CD8-positive, alpha-beta memory T cell (primary cell): ENCODE data around the gene DCTPP1. TPM values are rescaled to one million over a fixed set of nuclear protein-coding genes. Genes with fewer than 3 reads are reported as not detected.
A peak's percentile ranks its signal among the peaks of the same experiment; 100 is the strongest.

ENCODE experiments used
- CTCF ChIA-PET: fragments of 350-600 bp; sonication (Branson Sonifier 250); formaldehyde crosslinking; loops from one replicate; lab custom pipeline; 2021; ENCODE audit warnings: antibody characterized with exemption; lab: Charles Lee
- POLR2A ChIA-PET: fragments of 350-600 bp; sonication (Branson Sonifier 250); formaldehyde crosslinking; loops from one replicate; lab custom pipeline; 2021; ENCODE audit warnings: antibody characterized with exemption; lab: Charles Lee
- DNase-seq, 5 donors: peaks; one replicate each; pipeline versions ENCODE4 v3.0.0 to v3.0.0-alpha.2; 2020 to 2022; ENCODE audit warnings: mixed read lengths in 1 of 5
- H3K27ac ChIP-seq: one replicate; pipeline ENCODE4 v1.7.0; 2013; ENCODE audit warnings: low read depth, mild to moderate bottlenecking, low read length, moderate library complexity
- H3K27me3 ChIP-seq: 2 replicates; pipeline ENCODE4 v1.7.0; 2013; ENCODE audit warnings: low read length, mild to moderate bottlenecking; ENCODE audit not compliant: insufficient read depth, poor library complexity, severe bottlenecking
- H3K36me3 ChIP-seq: 2 replicates; pipeline ENCODE4 v1.7.0; 2013; ENCODE audit warnings: mild to moderate bottlenecking, low read length, moderate library complexity; ENCODE audit not compliant: insufficient read depth
- H3K4me1 ChIP-seq: 2 replicates; pipeline ENCODE4 v1.7.0; 2013; ENCODE audit warnings: mild to moderate bottlenecking, low read length, moderate library complexity; ENCODE audit not compliant: insufficient read depth
- H3K4me3 ChIP-seq: 2 replicates; pipeline ENCODE4 v1.7.0; 2013; ENCODE audit warnings: mild to moderate bottlenecking, low read length
- H3K9me3 ChIP-seq: 2 replicates; pipeline ENCODE4 v1.7.0; 2013; ENCODE audit warnings: mild to moderate bottlenecking, low read length
- H3K27ac Mint-ChIP-seq, 8 donors: one replicate each; pipeline ENCODE4 v1.8.0; 2020 to 2021; ENCODE audit warnings: mixed read lengths in 8 of 8, mild to moderate bottlenecking in 6 of 8, inconsistent platforms in 3 of 8, moderate library complexity in 3 of 8
- H3K27me3 Mint-ChIP-seq, 2 donors: one replicate each; pipeline ENCODE4 v1.8.0; 2020 to 2021; ENCODE audit warnings: mixed read lengths in 2 of 2, mild to moderate bottlenecking in 1 of 2, moderate library complexity in 1 of 2
- H3K36me3 Mint-ChIP-seq, 3 donors: one replicate each; pipeline ENCODE4 v1.8.0; 2020 to 2021; ENCODE audit warnings: mixed read lengths in 3 of 3, inconsistent platforms in 1 of 3, mild to moderate bottlenecking in 1 of 3
- H3K4me1 Mint-ChIP-seq, 3 donors: one replicate each; pipeline ENCODE4 v1.8.0; 2020 to 2021; ENCODE audit warnings: mixed read lengths in 3 of 3, inconsistent platforms in 1 of 3, mild to moderate bottlenecking in 1 of 3
- H3K4me3 Mint-ChIP-seq, 7 donors: one replicate each; pipeline ENCODE4 v1.8.0; 2020 to 2021; ENCODE audit warnings: mixed read lengths in 7 of 7, mild to moderate bottlenecking in 6 of 7, moderate library complexity in 4 of 7, inconsistent platforms in 2 of 7
- H3K9me3 Mint-ChIP-seq, 5 donors: one replicate each; pipeline ENCODE4 v1.8.0; 2020 to 2022; ENCODE audit warnings: mixed read lengths in 5 of 5, mild to moderate bottlenecking in 3 of 5, moderate library complexity in 2 of 5, inconsistent platforms in 1 of 5
- polyA plus RNA-seq: library from polyadenylated mRNA; unstranded; fragments of 300-500 nt; fragmentation: Illumina TruSeq; gene quantifications from one replicate; pipeline ENCODE4 v1.2.3, GENCODE V29; 2021
- total RNA-seq, 2 experiments: library from RNA; stranded (reverse); gene quantifications; one replicate each; pipeline ENCODE4 v1.2.3, GENCODE V29; 2021

The DCTPP1 gene
- total and polyA plus RNA-seq, 3 experiments from 2014 or later = 73.7 to 175 (median 174) TPM

- no peaks in the 10 kb centered on the region for H3K9me3 ChIP-seq
- H3K27me3 ChIP-seq = no peaks in the 10 kb centered on the region
- peaks cover 15% of the 10 kb centered on the region for H3K36me3 ChIP-seq
- H3K36me3 Mint-ChIP-seq = peaks cover 9 to 19% (median 13%) of the 10 kb centered on the region in 3 donors
- H3K27ac Mint-ChIP-seq = peak overlapping the region in 2 of 8 donors; percentile 31 to 87
- DNase-seq = no peak
- POLR2A ChIA-PET = interaction anchor here (0.7 to 3.1 kb wide), 2 partner anchors 11 to 39 kb away, joined by 6 to 15 read pairs; no protein-coding TSS in a partner anchor
- H3K27me3 Mint-ChIP-seq = peaks cover 0 to 1% of the 10 kb centered on the region in 2 donors
- CTCF ChIA-PET = interaction anchor here (0.7 to 4.6 kb wide), 9 partner anchors 8 to 150 kb away, joined by 3 to 34 read pairs (median 3); partner anchors contain the start of genes DCTPP1 and ITGAL
- H3K4me3 Mint-ChIP-seq = peak overlapping the region in 2 of 7 donors; percentile 40 to 88
- H3K9me3 Mint-ChIP-seq = no peaks in the 10 kb centered on the region
- no peak overlapping the region for H3K27ac ChIP-seq
- no peak overlapping the region for H3K4me3 ChIP-seq
- H3K4me1 ChIP-seq = peaks cover 52% of the 10 kb centered on the region
- peaks cover 45 to 63% (median 56%) of the 10 kb centered on the region in 3 donors for H3K4me1 Mint-ChIP-seq
These were observed 17.8 kb upstream of the DCTPP1 start for GRCh38 chr16:30447512-30448226.

GRCh38 chr16:30446203-30446595, 16.4 kb upstream of the DCTPP1 start:
- DNase-seq = no peak
- Mint-ChIP-seq H3K9me3 (no peaks in the 10 kb centered on the region), H3K4me3 (peak overlapping the region; percentile 88 to 97 (median 95)), H3K4me1 (peaks cover 41 to 56% (median 50%) of the 10 kb centered on the region in 3 donors), H3K36me3 (peaks cover 9 to 19% (median 13%) of the 10 kb centered on the region in 3 donors), H3K27me3 (peaks cover 0 to 1% of the 10 kb centered on the region in 2 donors), H3K27ac (peak overlapping the region in 7 of 8 donors; percentile 87 to 96 (median 94))
- ChIA-PET CTCF (interaction anchor here (1.1 to 3.5 kb wide), 6 partner anchors 11 to 152 kb away, joined by 3 to 17 read pairs (median 4); partner anchors contain the start of gene ITGAL), POLR2A (interaction anchor here (1.4 kb wide), 1 partner anchor 26 kb away, joined by 6 read pairs; the partner anchor contains the start of gene ITGAL)
- Histone ChIP-seq H3K9me3 (no peaks in the 10 kb centered on the region), H3K27me3 (no peaks in the 10 kb centered on the region), H3K27ac (peak overlapping the region; percentile 93), H3K36me3 (peaks cover 15% of the 10 kb centered on the region), H3K4me1 (peaks cover 46% of the 10 kb centered on the region), H3K4me3 (peak overlapping the region; percentile 92)

GRCh38 chr16:30445408-30446202, 15.8 kb upstream of the DCTPP1 start, which contains the start of gene SEPHS2:
SEPHS2 (minus strand) TSS chr16:30445874; CDS start chr16:30445727, 147 bp downstream.
- Histone ChIP-seq H3K27ac (peak within 1 kb of the TSS; percentile 93), H3K36me3 (peaks cover 15% of the 10 kb centered on the region), H3K4me1 (peaks cover 40% of the 10 kb centered on the region), H3K27me3 (no peaks in the 10 kb centered on the region), H3K9me3 (no peaks in the 10 kb centered on the region), H3K4me3 (peak within 1 kb of the TSS; percentile 92)
- peaks cover 0 to 1% of the 10 kb centered on the region in 2 donors for H3K27me3 Mint-ChIP-seq
- H3K36me3 Mint-ChIP-seq = peaks cover 9 to 19% (median 13%) of the 10 kb centered on the region in 3 donors
- peaks cover 37 to 50% (median 45%) of the 10 kb centered on the region in 3 donors for H3K4me1 Mint-ChIP-seq
- POLR2A ChIA-PET = interaction anchor here (1.1 to 1.4 kb wide), 3 partner anchors 27 to 165 kb away, joined by 3 to 6 read pairs (median 3); partner anchors contain the start of genes ITGAL, ZNF689 and ZNF764
- H3K27ac Mint-ChIP-seq = peak within 1 kb of the TSS; percentile 87 to 96 (median 94)
- H3K9me3 Mint-ChIP-seq = no peaks in the 10 kb centered on the region
- DNase-seq = peak; percentile 91 to 98 (median 92)
- H3K4me3 Mint-ChIP-seq = peak within 1 kb of the TSS; percentile 88 to 97 (median 95)
- CTCF ChIA-PET = interaction anchor here (0.5 to 3.5 kb wide), 6 partner anchors 12 to 264 kb away, joined by 3 to 17 read pairs (median 5); partner anchors contain the start of genes DCTPP1 and ITGAL

- no peak for DNase-seq
- H3K4me1 Mint-ChIP-seq = peaks cover 34 to 45% (median 39%) of the 10 kb centered on the region in 3 donors
- CTCF ChIA-PET = interaction anchor here (0.5 to 3.5 kb wide), 6 partner anchors 13 to 264 kb away, joined by 3 to 17 read pairs (median 5); partner anchors contain the start of genes DCTPP1 and ITGAL
These were observed 15.2 kb upstream of the DCTPP1 start for GRCh38 chr16:30445149-30445407.

GRCh38 chr16:30444231-30445148, 14.7 kb upstream of the DCTPP1 start:
- H3K4me3 Mint-ChIP-seq = peak overlapping the region; percentile 66 to 97 (median 95)
- peaks cover 9 to 19% (median 13%) of the 10 kb centered on the region in 3 donors for H3K36me3 Mint-ChIP-seq
- Histone ChIP-seq H3K4me3 (peak overlapping the region; percentile 92), H3K27me3 (no peaks in the 10 kb centered on the region), H3K36me3 (peaks cover 15% of the 10 kb centered on the region), H3K27ac (peak overlapping the region; percentile 93), H3K9me3 (no peaks in the 10 kb centered on the region), H3K4me1 (peaks cover 29% of the 10 kb centered on the region)
- CTCF ChIA-PET = interaction anchor here (0.5 to 3.5 kb wide), 7 partner anchors 13 to 263 kb away, joined by 3 to 17 read pairs (median 5); partner anchors contain the start of genes DCTPP1 and ITGAL
- POLR2A ChIA-PET = interaction anchor here (0.5 to 1.6 kb wide), 7 partner anchors 26 to 386 kb away, joined by 3 to 6 read pairs (median 4); partner anchors contain the start of genes ITGAL, ZNF689 and ZNF764
- DNase-seq = no peak
- no peaks in the 10 kb centered on the region for H3K27me3 Mint-ChIP-seq
- peaks cover 30 to 41% (median 35%) of the 10 kb centered on the region in 3 donors for H3K4me1 Mint-ChIP-seq
- H3K27ac Mint-ChIP-seq = peak overlapping the region in 5 of 8 donors; percentile 23 to 82 (median 50)
- H3K9me3 Mint-ChIP-seq = no peaks in the 10 kb centered on the region

More at GRCh38 chr16:30445149-30445407, 15.2 kb upstream of the DCTPP1 start:
- Mint-ChIP-seq H3K9me3 (no peaks in the 10 kb centered on the region), H3K36me3 (peaks cover 9 to 19% (median 13%) of the 10 kb centered on the region in 3 donors), H3K27ac (peak overlapping the region in 3 of 8 donors; percentile 50 to 82 (median 82)), H3K27me3 (no peaks in the 10 kb centered on the region), H3K4me3 (peak overlapping the region; percentile 66 to 97 (median 95))
- no peaks in the 10 kb centered on the region for H3K27me3 ChIP-seq
- H3K9me3 ChIP-seq = no peaks in the 10 kb centered on the region
- POLR2A ChIA-PET = interaction anchor here (1.1 to 1.4 kb wide), 3 partner anchors 27 to 165 kb away, joined by 3 to 6 read pairs (median 3); partner anchors contain the start of genes ITGAL, ZNF689 and ZNF764
- peaks cover 35% of the 10 kb centered on the region for H3K4me1 ChIP-seq
- H3K27ac ChIP-seq = peak overlapping the region; percentile 93
- H3K36me3 ChIP-seq = peaks cover 15% of the 10 kb centered on the region
- peak overlapping the region; percentile 92 for H3K4me3 ChIP-seq

- H3K36me3 Mint-ChIP-seq = peaks cover 9 to 19% (median 13%) of the 10 kb centered on the region in 3 donors
These were observed 13.8 kb upstream of the DCTPP1 start for GRCh38 chr16:30443631-30444030.

More at GRCh38 chr16:30443631-30444030, 13.8 kb upstream of the DCTPP1 start:
- ChIA-PET CTCF (interaction anchor here (1.0 to 3.5 kb wide), 2 partner anchors 14 kb away, joined by 3 to 17 read pairs; partner anchors contain the start of gene DCTPP1), POLR2A (interaction anchor here (1.0 to 1.6 kb wide), 2 partner anchors 26 to 32 kb away, joined by 4 read pairs; no protein-coding TSS in a partner anchor)
- Histone ChIP-seq H3K27ac (no peak overlapping the region), H3K9me3 (no peaks in the 10 kb centered on the region), H3K4me1 (peaks cover 27% of the 10 kb centered on the region), H3K4me3 (peak overlapping the region; percentile 92), H3K36me3 (peaks cover 15% of the 10 kb centered on the region), H3K27me3 (no peaks in the 10 kb centered on the region)
- no peak for DNase-seq
- Mint-ChIP-seq H3K4me1 (peaks cover 30 to 40% (median 35%) of the 10 kb centered on the region in 3 donors), H3K4me3 (peak overlapping the region; percentile 66 to 96 (median 88)), H3K27ac (peak overlapping the region in 6 of 8 donors; percentile 13 to 54 (median 30)), H3K27me3 (no peaks in the 10 kb centered on the region), H3K9me3 (no peaks in the 10 kb centered on the region)
